HG03521 (cell line): Measurements from ENCODE around the gene NMRAL1.

ENCODE experiments used
- ATAC-seq: cut with Tn5 transposase; IDR thresholded peaks from one replicate; pipeline ENCODE4 v1.9.1; 2021; ENCODE audit warnings: mild to moderate bottlenecking, moderate library complexity; ENCODE audit not compliant: unreplicated experiment

Gene NMRAL1

DNA sequence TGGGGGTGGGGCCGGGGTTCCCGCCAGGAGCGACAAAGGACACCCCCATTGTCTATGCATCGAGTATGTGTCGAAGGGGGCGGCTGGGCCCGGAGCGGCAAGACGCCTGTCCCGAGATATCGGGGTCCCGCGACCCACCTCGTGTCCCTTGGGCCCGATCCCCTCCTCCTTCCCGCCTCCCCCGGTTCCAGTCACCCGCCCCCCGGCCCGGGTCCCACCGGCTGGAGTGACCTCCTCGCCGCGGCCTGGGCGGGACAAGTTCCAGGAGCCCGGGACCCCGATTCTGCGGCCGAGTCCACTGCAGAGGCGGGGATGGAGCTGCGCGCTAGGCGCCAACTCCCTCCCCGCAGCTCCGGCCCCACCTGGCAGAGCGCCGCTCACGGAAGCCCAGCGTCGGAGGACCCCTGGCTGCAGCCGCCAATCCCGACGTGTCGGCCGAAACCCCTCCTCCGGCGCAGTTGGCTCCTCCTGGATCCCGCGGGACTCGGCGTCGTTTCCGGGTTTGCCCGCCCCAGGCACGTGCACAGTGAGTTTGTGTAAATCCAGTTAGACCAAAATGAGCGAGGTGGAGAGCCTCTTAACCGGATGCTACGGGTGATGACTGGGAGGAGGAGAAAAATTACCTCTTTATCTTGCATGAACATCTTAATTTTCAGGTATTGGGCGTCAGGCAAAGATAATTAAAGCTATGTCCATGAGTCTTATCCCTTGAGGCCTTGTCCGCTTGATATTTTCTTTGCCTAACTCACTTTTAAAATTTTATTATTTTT is at the start of gene NMRAL1:
NMRAL1 (minus strand) TSS at position 434 of the 770 bp plus-strand sequence. CDS start 493 bp downstream, outside the sequence.
- peak; percentile 41 for ATAC-seq

DNA sequence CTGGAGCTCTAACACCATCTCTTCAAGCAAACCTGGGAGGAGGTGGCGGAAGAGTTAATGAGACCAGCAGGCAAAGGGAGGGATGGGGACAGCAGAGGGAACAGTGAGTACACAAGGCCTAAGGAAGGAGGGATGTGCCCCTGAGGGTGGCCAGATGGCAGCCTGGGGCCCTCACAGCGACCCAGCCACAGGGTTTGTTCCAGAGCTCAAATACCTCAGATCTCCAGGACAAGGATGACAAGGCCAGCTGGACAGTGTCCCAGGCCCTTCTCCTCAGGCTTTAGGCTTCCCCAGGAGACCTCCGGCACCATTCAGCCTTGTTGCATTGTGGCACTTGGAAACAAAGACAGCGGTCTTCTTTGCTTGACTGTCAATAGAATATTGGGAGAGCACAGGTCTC is 49.3 kb upstream of the NMRAL1 start:
- no peak for ATAC-seq

DNA sequence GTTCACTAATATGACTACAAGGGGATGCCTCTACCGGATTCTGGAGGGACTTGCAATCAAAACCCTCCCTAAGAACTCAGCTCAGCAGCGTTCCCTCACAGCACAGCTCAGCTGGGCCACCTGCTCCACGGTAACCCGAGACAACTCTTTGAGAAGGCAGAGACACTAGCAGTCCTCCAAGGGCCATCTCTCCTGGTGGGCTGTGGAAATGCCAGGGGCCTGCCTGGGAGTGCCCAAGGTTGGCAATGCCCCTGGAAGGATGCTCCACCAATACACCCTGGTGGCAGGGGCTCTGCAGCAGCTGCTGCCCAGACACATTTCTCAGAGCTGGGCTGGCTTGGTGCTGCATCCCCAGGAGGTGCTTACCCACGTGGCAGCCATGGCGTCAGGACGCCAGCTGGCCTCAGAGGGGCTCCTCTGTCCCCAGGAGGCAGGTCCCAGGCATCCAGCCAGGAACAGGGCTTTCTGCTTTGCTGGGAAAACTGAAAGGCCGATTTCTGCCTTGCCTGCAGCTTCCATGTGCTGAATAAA is 47.7 kb upstream of the NMRAL1 start:
- no peak for ATAC-seq

DNA sequence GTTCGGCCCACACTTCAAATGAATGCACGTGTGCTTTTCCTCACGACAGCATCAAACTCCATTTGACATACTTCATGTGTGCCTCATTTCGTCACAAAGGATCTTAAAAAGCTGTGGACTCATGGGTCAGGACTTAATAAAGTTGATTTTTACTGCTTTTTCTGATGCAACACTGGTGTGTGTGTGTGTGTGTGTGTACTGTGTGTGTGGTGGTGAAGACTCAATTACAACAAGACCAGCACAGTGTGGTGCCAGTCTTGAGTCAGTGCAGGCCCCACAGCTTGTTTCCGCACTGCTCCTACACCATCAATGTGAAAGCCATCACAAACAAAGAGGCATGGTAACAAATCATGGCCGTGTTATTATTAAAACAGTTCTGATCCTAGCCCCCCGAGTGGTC is 46.5 kb upstream of the NMRAL1 start:
- no peak for ATAC-seq

DNA sequence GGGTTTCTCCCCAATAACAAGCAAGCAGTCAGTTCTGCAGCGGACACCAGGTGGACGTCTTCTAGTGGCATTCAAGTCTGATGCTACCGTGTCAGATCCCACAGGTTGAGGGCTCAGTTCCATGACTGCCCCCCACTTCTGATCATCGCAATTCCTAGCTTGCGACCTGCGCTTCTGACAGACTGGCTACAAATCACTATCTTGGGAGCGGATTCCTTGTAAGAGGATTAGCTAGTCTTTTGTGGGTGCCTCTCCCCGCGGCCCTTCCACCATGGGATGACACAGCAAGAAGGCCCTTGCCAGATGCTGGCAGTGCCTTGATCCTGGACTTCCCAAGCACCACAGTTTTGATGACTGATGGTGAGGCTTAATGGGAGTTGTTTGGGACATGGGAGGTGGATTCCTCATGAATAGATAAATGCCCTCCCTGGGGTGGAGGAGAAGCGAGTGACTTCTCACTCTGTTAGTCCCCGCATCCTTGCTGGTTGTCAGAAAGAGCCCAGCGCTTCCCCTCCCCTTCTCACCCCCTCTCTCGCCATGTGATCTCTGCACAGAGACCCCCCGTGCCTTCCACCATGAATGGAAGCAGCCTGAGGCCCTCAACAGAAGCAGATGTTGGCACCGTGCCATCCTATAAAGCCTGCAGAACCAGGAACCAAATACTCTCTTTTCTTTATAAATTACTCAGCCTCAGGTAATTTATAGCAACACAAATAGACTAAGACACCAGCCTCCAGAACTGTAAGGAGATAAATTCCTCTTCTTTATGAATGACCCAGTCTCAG is 45.0 kb upstream of the NMRAL1 start:
- ATAC-seq, result no peak

DNA sequence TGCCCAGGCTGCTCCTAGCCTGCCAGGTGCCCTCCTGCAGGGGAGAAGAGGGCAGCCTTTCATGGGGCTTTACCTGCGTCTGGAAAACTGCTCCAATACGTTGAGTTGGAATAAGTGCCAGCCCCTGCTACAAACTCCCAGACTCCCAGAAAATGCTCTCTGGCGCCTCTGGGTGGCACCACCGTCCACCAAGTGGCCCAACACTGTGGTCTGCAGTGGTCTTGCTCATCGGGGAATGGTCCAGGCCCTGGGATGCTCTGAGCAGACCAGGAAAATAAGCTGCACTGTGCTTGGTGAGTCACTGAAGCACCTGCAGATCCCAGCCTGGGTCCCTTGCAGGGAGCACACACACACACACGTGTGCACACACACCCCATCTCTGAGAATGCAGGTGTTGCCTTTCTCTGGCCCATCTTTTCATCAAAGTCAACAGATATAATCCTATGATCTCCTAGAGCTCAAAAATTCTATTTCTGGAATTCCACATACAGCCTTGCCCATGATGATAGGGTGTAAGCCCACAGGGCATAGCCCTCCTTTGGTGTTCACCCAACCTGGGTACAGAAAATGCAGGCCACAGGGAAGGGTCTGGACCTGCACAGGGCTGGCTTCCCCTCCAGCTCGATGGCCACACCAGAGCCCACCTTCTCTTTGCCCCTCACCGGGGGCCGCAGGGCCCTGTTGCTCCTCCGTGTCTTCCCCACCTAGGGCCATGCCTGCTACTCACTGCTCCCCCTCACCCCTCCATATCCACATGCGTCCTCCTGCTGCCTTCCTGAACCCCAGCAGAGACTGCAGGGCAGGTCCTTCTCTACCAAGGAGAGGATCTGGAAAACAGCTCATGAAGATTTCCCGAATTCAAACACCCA is 43.6 kb upstream of the NMRAL1 start:
- ATAC-seq, result no peak

DNA sequence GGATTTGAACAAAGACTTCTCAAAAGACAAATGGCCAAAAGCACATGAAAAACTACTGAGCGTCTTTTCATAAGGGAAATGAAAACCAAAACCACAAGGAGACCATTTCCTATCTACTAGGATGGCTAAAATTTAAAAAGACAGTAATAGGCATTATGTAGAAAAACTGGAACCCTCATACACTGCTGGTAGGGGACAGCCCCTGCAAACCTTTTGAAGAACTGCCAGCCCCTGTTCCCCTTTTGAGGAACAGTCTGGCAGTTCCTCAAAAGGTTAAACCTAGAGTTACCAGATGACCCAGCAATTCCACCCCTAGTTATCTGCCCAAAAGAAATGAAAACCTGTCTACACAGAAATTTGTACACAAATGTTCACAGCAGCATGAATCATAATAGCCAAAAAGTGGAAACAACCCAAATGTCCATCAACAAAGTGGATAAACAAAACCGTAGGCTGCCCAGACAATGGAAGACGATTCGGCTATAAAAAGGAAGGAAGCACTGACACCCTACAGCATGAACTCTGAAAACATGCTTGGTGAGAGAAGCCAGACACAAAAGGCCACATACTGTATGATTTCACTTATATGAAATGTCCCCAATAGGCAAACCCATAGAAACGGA is 41.3 kb upstream of the NMRAL1 start:
- ATAC-seq, result no peak

DNA sequence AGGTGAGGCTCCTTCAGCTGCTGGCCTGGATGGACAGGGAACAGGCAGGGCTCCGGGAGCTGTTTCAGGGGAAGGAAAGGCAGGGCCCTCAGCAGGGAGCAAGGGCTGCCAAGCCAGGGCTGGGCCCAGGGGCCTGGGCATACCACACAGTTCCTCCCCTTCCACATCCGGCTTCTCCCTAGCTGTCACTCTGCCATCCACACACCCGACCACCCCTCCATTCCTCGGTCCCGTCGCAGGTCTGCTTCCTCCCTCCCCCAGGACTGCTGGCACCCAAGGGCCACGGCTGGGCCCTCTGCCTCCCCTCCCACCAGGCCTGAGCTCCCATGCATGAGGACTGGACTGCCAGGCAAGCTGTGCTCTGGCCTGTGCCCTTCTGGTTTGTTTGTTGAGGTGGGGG is 40.2 kb upstream of the NMRAL1 start:
- no peak for ATAC-seq

DNA sequence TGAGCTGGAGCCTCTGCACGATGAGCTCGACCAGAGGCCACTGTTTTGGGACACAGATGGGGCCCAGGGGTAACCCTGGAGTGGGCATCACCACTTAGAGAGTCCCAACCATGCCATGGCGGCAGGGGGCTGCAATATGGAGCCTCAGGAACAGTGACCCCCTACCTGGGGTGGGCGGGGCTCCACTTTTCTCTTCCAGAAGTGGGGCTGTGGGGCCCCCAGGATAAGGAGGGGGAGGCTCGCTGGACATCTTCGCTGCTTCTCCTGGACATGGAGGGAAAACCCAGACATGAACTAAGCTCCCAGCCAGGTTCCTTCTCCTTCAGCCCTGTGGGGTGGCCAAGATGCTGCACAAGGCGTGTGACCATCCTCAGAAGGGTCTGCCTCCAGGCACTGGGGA is 39.5 kb upstream of the NMRAL1 start:
- no peak for ATAC-seq

DNA sequence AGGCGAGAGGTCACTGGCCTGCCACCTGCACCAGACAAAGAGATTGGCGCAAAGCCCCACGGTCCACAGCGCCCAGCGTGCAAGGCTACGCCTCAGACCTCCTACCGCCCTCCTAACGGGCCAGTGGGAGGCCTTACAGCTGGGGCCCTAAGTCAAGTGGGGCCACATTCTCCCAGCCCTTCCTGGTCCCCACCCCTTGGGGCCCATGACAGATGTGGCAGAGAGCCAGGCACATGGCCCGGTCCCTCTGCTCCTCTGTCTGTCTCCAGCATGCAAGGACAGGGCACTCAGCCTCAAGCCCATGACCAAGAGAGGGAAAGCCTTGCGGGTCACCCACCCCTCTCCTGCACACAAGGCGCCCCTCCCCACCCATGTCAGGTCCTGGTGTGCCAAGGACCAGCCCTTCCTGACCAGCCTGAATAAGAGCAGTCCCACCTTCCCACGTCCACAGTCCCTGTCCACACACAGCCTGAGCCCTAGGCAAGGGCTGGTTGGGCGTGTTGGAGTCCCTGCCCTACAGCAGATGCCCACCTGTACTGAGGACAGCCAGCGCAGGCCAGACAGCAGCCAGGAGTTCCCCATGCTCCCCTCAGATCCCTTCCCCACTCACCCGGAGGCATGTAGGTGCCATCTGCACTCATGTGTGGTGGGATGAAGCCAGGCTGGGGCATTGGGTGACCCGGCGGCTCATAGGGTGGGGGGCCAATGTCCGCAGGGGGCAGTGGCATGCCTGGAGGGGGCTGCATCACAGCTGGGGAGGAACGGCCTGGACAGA is 38.8 kb upstream of the NMRAL1 start:
- ATAC-seq, result no peak

DNA sequence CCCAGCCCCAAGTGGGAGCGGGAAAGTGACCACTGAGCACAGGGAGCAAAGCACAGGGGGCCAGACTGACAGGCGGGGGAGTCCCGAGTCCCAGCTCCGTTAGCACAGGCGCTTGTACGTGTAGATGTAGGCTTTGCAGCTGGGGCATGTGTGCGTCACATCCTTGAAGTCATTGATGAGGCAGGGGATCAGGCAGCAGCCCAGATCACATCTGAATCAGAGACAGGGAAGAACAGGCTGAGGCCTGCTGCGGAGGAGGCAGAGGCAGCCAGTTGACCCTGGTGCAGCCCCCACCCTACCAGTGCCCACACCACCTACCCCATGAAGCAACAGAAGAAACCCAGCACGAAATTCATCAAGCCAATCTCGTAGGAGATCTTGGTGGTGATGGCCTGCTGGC is 38.0 kb upstream of the NMRAL1 start:
- no peak for ATAC-seq

DNA sequence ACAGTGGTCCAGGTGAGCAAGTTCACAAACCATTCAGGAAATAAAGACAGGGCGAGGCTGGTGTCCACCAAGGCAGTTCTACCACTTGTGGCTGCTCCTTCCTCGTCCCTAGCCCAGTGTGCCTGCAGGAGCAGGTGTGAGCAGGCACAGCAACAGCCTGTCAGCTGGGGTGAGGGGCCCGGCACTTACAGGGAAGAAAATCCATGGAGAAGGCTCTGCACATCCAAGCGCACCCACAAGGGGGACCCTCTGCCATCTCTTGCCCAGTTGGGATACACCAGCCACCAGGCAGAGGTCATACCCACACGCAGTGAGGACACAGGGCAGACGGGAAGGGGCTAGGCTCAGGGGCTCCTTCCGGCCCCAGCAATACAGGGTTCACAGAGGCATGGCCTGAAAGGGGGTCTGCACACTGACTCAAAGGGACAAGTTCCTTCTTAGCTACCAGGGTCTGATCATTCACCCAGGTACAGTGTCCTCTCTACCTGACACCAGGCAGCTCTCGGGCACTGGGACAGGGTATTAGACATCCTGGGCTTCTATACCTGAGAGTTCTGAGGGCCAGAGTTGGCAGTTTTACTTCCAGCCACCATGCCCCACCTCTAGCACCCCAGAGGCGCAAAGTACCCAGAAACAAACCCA is 37.1 kb upstream of the NMRAL1 start:
- no peak for ATAC-seq

DNA sequence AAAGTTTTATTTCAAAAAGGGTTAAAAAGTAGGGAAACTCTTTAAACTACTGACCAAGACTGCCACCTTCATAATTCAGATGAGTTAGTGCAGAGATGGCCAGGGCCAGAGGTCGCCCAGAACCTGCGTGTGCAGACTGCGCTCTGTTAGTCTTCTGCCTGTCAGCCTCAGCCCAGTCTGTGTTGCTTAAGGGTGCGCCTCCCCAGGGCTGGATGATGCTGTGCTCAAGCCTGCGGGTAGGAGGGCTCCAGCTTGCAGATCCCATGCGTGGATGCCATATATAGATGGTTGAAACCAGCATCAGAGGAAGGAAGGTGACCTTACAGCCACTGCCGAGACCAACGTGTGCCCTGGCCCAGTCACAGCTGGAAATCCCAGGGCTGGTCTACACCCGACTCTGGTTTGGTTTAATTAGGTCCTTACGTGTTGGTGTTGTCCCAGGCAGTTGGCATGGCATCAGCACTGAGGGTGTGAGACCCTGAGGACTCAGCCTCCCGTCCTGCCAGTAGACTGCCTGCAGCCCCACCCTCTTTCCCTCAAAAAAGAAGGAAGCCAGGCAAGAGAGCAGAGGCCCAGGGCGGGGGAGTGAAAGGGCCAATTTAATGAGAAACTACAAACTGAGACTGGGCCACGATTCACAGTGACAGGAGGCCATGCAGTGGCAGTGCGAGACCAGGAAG is 36.5 kb upstream of the NMRAL1 start:
- ATAC-seq, result no peak

DNA sequence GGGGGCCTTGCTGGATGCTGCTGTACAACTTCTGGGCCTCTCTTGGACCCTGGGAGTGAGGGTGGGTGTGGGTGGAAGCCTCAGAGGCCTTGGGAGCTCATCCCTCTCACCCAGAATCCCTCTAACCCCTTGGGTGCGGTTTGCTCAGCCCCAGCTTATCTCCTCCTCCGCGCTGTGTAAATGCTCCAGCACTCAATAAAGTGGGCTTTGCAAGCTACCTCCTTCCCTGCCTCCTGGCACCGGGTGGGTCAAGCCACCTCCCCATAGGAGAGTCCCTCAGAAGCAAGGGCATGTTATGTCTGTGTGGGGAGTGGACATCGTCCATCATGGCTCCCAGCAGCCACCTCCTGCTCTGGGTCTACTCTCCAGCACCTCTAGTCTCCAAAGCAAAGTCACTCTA is 35.7 kb upstream of the NMRAL1 start:
- ATAC-seq, result no peak

DNA sequence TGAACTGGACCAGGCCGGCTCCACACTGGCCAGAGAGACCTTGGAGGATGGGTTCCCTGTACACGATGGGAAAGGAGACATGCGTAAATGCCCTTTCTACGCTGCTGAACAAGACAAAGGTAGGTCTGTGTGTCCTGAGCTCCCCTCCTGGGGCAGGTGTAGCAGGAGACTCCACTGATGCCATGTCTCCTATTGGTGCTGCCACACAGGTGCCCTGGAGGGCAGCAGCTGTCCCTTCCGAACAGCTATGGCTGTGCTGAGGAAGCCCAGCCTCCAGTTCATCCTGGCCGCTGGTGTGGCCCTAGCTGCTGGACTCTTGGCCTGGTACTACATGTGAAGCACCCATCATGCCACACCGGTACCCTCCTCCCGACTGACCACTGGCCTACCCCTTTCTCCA is 35.0 kb upstream of the NMRAL1 start:
- no peak for ATAC-seq

DNA sequence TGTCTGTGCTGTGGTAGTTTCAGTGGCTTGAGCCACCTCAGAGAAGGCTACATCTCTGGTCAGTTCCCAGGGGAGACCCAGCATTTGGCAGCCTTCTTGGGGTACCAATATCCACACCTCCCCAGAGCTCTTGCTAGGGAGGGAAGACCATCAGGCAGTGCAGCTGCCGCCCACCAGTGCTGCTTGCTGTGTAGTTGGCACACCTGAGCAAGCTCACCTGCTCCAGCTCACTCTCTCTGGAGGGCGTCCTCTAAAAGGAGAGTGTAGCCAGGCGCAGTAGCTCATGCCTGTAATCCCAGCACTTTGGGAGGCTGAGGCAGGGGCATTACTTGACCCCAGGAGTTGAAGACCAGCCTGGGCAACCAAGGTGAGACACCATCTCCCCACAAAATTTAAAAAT is 34.4 kb upstream of the NMRAL1 start:
- ATAC-seq, result no peak

DNA sequence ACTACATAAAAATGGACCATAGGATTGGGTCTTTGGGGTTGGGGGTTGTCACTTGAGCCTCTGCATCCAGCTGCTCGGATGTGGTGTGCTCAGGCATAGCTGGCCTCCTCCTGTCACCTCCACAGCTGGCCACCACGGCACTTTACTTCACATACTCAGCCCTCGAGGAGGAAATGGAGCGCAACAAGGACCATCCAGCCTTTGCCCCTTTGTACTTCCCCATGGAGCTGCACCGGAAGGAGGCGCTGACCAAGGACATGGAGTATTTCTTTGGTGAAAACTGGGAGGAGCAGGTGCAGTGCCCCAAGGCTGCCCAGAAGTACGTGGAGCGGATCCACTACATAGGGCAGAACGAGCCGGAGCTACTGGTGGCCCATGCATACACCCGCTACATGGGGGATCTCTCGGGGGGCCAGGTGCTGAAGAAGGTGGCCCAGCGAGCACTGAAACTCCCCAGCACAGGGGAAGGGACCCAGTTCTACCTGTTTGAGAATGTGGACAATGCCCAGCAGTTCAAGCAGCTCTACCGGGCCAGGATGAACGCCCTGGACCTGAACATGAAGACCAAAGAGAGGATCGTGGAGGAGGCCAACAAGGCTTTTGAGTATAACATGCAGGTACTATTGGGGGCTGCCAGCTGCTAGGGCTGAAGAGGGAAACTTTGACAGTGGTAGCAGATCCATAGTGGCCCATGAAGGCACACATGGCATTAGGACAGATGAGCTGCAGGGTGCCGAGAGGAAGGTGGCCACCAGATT is 33.3 kb upstream of the NMRAL1 start:
- no peak for ATAC-seq

DNA sequence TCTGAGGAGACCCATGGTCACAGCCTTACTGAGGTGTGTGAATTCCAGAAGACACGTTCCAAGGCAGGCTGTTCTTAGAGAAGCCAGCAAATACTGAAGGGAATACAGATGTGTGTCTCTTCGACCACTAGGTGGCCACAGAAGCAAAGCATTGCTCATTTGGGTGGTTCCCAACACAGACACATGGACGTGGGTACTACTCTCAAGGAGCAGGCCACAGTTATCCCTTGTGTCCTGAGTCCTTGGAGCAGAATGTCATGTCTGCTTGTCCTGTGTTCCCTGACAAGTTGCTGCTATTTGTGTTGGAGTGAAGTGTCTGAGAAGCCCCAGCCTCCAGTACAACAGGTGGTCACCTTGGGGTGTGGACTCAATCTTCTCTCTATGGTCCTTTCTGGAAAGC is 32.0 kb upstream of the NMRAL1 start:
- no peak for ATAC-seq
